Measurements from ENCODE around the gene STPG3. TPM values are rescaled to one million over a fixed set of nuclear protein-coding genes. Genes with fewer than 3 reads are reported as not detected.

STPG3 gene
- total and polyA plus RNA-seq, 7 donors = 0.08 TPM; not detected in 6

- Histone ChIP-seq H3K27ac (peak overlapping the region; percentile 91), H3K27me3 (ENCODE audit: insufficient read depth in 3 of 3, low read length in 2 of 3) (peaks cover 0 to 2% (median 0%) of the 10 kb centered on the region in 3 donors), H3K36me3 (ENCODE audit: insufficient read depth in 1 of 2, low read depth in 1 of 2) (peaks cover 2 to 65% of the 10 kb centered on the region in 2 donors), H3K4me3 (peak overlapping the region; percentile 65), H3K4me1 (peaks cover 19% of the 10 kb centered on the region), H3K9me3 (no peaks in the 10 kb centered on the region)
- DNase-seq (peak; percentile 46 to 87), ATAC-seq (peak; percentile 76 to 90 (median 86))
- WGBS, 3 donors = 23 to 36% (median 23%) methylated on average over 17 of the region's 17 CpGs
- intact Hi-C loops (cut with DNase I) = no loop called here
- TF ChIP-seq, protein P1, sequence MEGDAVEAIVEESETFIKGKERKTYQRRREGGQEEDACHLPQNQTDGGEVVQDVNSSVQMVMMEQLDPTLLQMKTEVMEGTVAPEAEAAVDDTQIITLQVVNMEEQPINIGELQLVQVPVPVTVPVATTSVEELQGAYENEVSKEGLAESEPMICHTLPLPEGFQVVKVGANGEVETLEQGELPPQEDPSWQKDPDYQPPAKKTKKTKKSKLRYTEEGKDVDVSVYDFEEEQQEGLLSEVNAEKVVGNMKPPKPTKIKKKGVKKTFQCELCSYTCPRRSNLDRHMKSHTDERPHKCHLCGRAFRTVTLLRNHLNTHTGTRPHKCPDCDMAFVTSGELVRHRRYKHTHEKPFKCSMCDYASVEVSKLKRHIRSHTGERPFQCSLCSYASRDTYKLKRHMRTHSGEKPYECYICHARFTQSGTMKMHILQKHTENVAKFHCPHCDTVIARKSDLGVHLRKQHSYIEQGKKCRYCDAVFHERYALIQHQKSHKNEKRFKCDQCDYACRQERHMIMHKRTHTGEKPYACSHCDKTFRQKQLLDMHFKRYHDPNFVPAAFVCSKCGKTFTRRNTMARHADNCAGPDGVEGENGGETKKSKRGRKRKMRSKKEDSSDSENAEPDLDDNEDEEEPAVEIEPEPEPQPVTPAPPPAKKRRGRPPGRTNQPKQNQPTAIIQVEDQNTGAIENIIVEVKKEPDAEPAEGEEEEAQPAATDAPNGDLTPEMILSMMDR (IDR thresholded peaks at IDR 0.05) = no peak
These were observed 18.2 kb downstream of the STPG3 start for GRCh38 chr9:137269231-137269772.

DNA sequence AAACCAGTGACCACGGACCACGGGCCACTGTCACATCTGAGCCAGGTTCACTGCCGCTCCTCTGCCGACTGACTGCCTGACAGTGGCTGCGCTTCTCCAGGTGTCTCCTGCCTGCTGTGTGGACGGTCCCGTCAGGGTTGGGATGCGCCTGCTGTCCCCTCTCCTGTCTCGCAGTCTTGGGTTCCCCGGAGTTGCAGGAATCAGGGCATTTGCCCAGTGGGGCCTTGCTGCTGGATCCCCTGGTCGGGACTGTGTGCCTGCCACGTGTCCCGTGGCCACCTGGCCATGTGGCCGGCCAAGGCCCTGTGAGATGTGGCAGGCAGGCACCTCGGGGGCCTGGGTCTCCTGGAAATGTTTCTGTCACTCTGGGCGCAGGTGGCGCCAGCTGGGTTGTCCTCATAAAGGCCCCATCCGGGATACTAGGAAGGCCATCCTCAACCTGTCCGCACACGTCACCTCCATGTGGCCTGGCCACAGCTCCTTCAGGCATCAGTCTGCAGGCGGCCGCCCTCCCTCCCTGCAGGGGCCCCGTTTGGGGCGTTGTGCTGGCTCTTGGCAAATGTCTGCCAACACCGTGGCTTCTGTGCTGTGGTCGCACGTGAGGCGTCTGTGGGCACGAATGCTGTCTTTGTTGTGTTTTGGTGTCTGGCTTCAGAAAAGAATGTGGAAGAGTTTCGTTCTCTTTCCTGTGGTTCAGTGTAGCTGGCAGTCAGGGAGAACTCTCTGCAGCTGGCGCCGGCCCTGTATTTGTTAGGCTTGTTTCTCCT is 20.0 kb downstream of the STPG3 start:
- Histone ChIP-seq H3K27ac (no peak overlapping the region), H3K4me1 (peaks cover 25% of the 10 kb centered on the region), H3K27me3 (ENCODE audit: insufficient read depth in 3 of 3, low read length in 2 of 3) (peaks cover 0 to 2% (median 2%) of the 10 kb centered on the region in 3 donors), H3K4me3 (no peak overlapping the region), H3K9me3 (no peaks in the 10 kb centered on the region), H3K36me3 (ENCODE audit: insufficient read depth in 1 of 2, low read depth in 1 of 2) (peaks cover 2 to 53% of the 10 kb centered on the region in 2 donors)
- DNase-seq = no peak
- TF ChIP-seq, protein P1 (IDR thresholded peaks at IDR 0.05) = no peak
- intact Hi-C loops (cut with DNase I) = no loop called here
- 82 to 91% (median 87%) methylated on average over 32 of the region's 32 CpGs for WGBS, 3 donors
- no peak for ATAC-seq

DNA sequence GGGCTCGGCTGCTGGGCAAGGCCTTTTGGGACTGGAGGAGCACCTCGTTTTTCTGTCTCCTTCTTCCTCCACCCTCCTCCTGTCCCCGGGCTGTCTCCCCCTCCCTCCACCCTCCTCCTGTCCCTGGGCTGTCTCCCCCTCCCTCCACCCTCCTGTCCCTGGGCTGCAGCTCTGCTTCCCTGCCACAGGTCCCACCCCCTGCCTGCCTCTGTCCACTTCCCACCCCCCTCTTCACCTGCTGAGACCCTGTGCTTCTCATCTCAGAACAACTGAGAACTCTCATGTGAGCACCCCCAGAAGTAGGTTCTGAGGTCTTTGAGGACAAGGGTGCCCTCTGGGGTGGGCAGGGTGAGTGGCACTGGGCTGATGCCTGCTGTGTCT is 20.6 kb downstream of the STPG3 start:
- intact Hi-C loops (cut with DNase I) = no loop called here
- DNase-seq = no peak
- Histone ChIP-seq H3K4me1 (peaks cover 31% of the 10 kb centered on the region), H3K4me3 (no peak overlapping the region), H3K27me3 (ENCODE audit: insufficient read depth in 3 of 3, low read length in 2 of 3) (peaks cover 0 to 8% (median 2%) of the 10 kb centered on the region in 3 donors), H3K36me3 (ENCODE audit: insufficient read depth in 1 of 2, low read depth in 1 of 2) (peaks cover 2 to 47% of the 10 kb centered on the region in 2 donors), H3K27ac (no peak overlapping the region), H3K9me3 (no peaks in the 10 kb centered on the region)
- TF ChIP-seq, protein P1 (IDR thresholded peaks at IDR 0.05) = no peak
- WGBS, 3 donors = 40 to 63% (median 51%) methylated on average over 3 of the region's 3 CpGs
- no peak for ATAC-seq

GRCh38 chr9:137272241-137273094 is 21.4 kb downstream of the STPG3 start:
- Histone ChIP-seq H3K36me3 (ENCODE audit: insufficient read depth in 1 of 2, low read depth in 1 of 2) (peaks cover 2 to 40% of the 10 kb centered on the region in 2 donors), H3K27ac (no peak overlapping the region)

More at GRCh38 chr9:137272241-137273094, 21.4 kb downstream of the STPG3 start:
- DNase-seq (peak; percentile 11 to 51), ATAC-seq (no peak)
- WGBS, 3 donors = 89 to 93% (median 91%) methylated on average over 37 to 39 of the region's 39 CpGs
- no peaks in the 10 kb centered on the region for H3K9me3 ChIP-seq
- peaks cover 0 to 10% (median 4%) of the 10 kb centered on the region in 3 donors for H3K27me3 ChIP-seq (ENCODE audit: insufficient read depth in 3 of 3, low read length in 2 of 3)
- TF ChIP-seq, protein P1 (IDR thresholded peaks at IDR 0.05) = no peak
- H3K4me3 ChIP-seq = no peak overlapping the region
- intact Hi-C loops (cut with DNase I) = no loop called here
- peaks cover 38% of the 10 kb centered on the region for H3K4me1 ChIP-seq
